Endothelial cell of umbilical vein (primary cell): ENCODE measurements around the gene CBX3.

Experiments
- CTCF ChIP-seq, 2 donors: IDR thresholded peaks; 1 replicate in 1 of 2; 2 replicates in 1 of 2; pipeline ENCODE4 v1.5.1; 2011; ENCODE audit warnings: low read length in 2 of 2, mild to moderate bottlenecking in 2 of 2, moderate library complexity in 2 of 2, control low read depth in 1 of 2, inconsistent platforms in 1 of 2, low read depth in 1 of 2; ENCODE audit not compliant: insufficient read depth in 1 of 2; ENCODE audit errors: extremely low read depth in 1 of 2
- EZH2 ChIP-seq: IDR thresholded peaks from 2 replicates; pipeline ENCODE4 v1.6.1; 2012; ENCODE audit warnings: borderline replicate concordance, low read depth, mild to moderate bottlenecking, moderate library complexity, low read length, inconsistent platforms; ENCODE audit not compliant: severe bottlenecking
- GATA2 ChIP-seq: IDR thresholded peaks from 2 replicates; pipeline ENCODE4 v1.7.0; 2011; ENCODE audit warnings: low read depth, mild to moderate bottlenecking, moderate library complexity, mixed read lengths, low read length; ENCODE audit not compliant: insufficient read length, insufficient read depth
- JUN ChIP-seq: IDR thresholded peaks from 2 replicates; pipeline ENCODE4 v1.6.1; 2011; ENCODE audit warnings: borderline replicate concordance, low read depth; ENCODE audit not compliant: insufficient read length, insufficient read depth
- MAX ChIP-seq: IDR thresholded peaks from 2 replicates; pipeline ENCODE4 v1.6.1; 2011; ENCODE audit not compliant: insufficient read depth, insufficient read length
- MYC ChIP-seq: IDR thresholded peaks from one replicate; pipeline ENCODE4 v1.6.1; 2011; ENCODE audit warnings: mild to moderate bottlenecking, low read depth, low read length
- POLR2A ChIP-seq: IDR thresholded peaks from 2 replicates; pipeline ENCODE4 v1.6.1; 2012; ENCODE audit warnings: low read depth, mild to moderate bottlenecking, control low read depth, low read length
- POLR2AphosphoS5 ChIP-seq: IDR thresholded peaks from 2 replicates; pipeline ENCODE4 v1.6.1; 2012; ENCODE audit warnings: low read depth, mild to moderate bottlenecking, control low read depth, low read length, moderate library complexity; ENCODE audit not compliant: insufficient read depth

- no peak for TF ChIP-seq POLR2A
- no peak for TF ChIP-seq CTCF (IDR thresholded peaks at IDR 0.05; ENCODE audit: extremely low read depth in 1 of 2, insufficient read depth in 1 of 2, low read depth in 1 of 2, low read length in 2 of 2)
- TF ChIP-seq MYC, result no peak
- no peak for TF ChIP-seq POLR2AphosphoS5
- TF ChIP-seq EZH2, result no peak
- no peak for TF ChIP-seq MAX
- TF ChIP-seq GATA2, result no peak
- no peak for TF ChIP-seq JUN
Observed at GRCh38 chr7:26191974-26192479, 9.5 kb upstream of the CBX3 start.
